ENCODE measurements around the gene CCDC50. TPM values are rescaled to one million over a fixed set of nuclear protein-coding genes. Genes with fewer than 3 reads are reported as not detected.

CCDC50 gene
- polyA plus RNA-seq, 1 donor (not counting 4 experiments of a cell fraction or from before 2014, with no cell fraction given): 54.8 TPM

- Histone ChIP-seq H2AFZ (ENCODE audit: control insufficient read depth, low read length) (no peak overlapping the region), H3K36me3 (ENCODE audit: control insufficient read depth in 2 of 2, extremely low read depth in 1 of 2, insufficient read depth in 2 of 2, low read length in 2 of 2) (no peaks in the 10 kb centered on the region), H3K9me3 (ENCODE audit: control insufficient read depth, low read depth, low read length) (no peaks in the 10 kb centered on the region), H3K27me3 (ENCODE audit: control insufficient read depth, extremely low read depth, insufficient read depth, low read length) (no peaks in the 10 kb centered on the region), H3K4me2 (ENCODE audit: control insufficient read depth, extremely low read depth, insufficient read depth, low read depth, low read length) (no peak overlapping the region), H3K4me3 (ENCODE audit: control insufficient read depth in 2 of 3, extremely low read depth in 1 of 3, insufficient read depth in 2 of 3, low read depth in 1 of 3, low read length in 3 of 3) (no peak overlapping the region), H3K9me1 (ENCODE audit: control insufficient read depth, extremely low read depth, insufficient read depth, low read length) (peaks cover 3% of the 10 kb centered on the region), H3K79me2 (ENCODE audit: control insufficient read depth, insufficient read depth, low read length) (peaks cover 94% of the 10 kb centered on the region), H3K27ac (ENCODE audit: control insufficient read depth, insufficient read depth, low read length) (no peak overlapping the region), H4K20me1 (ENCODE audit: control insufficient read depth, extremely low read depth, insufficient read depth, low read length) (no peaks in the 10 kb centered on the region), H3K4me1 (ENCODE audit: control insufficient read depth, extremely low read depth, insufficient read depth, low read length) (peaks cover 21% of the 10 kb centered on the region), H3K9ac (ENCODE audit: control insufficient read depth, extremely low read depth, insufficient read depth, low read length) (no peak overlapping the region)
- dilution Hi-C loops (cut with MboI; ENCODE audit: extremely low pct_ligation_motif_present, low sequenced_read_pairs): no loop called here
- no peak for FAIRE-seq
- DNase-seq (ENCODE audit: low read depth, low spot score): no peak
- TF ChIP-seq, protein P1, sequence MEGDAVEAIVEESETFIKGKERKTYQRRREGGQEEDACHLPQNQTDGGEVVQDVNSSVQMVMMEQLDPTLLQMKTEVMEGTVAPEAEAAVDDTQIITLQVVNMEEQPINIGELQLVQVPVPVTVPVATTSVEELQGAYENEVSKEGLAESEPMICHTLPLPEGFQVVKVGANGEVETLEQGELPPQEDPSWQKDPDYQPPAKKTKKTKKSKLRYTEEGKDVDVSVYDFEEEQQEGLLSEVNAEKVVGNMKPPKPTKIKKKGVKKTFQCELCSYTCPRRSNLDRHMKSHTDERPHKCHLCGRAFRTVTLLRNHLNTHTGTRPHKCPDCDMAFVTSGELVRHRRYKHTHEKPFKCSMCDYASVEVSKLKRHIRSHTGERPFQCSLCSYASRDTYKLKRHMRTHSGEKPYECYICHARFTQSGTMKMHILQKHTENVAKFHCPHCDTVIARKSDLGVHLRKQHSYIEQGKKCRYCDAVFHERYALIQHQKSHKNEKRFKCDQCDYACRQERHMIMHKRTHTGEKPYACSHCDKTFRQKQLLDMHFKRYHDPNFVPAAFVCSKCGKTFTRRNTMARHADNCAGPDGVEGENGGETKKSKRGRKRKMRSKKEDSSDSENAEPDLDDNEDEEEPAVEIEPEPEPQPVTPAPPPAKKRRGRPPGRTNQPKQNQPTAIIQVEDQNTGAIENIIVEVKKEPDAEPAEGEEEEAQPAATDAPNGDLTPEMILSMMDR (optimal IDR thresholded peaks at IDR 0.05 in 1 of 3, IDR thresholded peaks at IDR 0.05 in 1 of 3, conservative IDR thresholded peaks at IDR 0.05 in 1 of 3; ENCODE audit: extremely low read depth in 1 of 3, insufficient read depth in 2 of 3, low read length in 3 of 3): no peak
- TF ChIP-seq EZH2 (IDR thresholded peaks at IDR 0.05; ENCODE audit: low read length): no peak
Measured at GRCh38 chr3:191340966-191341365, 11.8 kb downstream of the CCDC50 start.

DNA sequence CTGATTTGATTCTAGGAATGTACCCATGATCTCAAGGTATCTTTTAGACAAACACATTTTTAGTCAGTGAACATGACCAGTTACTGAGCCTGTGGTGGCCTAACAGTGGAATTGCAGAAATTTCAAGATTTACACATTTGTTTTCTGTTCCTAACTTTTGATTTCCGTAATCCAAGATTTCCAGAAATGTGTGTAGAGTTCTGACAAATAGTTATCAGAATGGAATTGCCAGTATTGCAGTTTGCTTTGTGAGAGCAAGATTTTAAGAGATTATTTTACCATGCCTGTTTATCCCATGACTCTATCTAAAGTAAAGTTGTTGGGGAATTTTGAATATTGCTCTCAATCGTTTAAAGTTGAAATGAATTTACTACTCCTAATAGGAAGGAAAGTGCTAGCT, 12.8 kb downstream of the CCDC50 start:
- Histone ChIP-seq H2AFZ (ENCODE audit: control insufficient read depth, low read length) (no peak overlapping the region), H3K9me3 (ENCODE audit: control insufficient read depth, low read depth, low read length) (no peaks in the 10 kb centered on the region), H3K4me1 (ENCODE audit: control insufficient read depth, extremely low read depth, insufficient read depth, low read length) (peaks cover 21% of the 10 kb centered on the region), H3K27ac (ENCODE audit: control insufficient read depth, insufficient read depth, low read length) (no peak overlapping the region), H3K36me3 (ENCODE audit: control insufficient read depth in 2 of 2, extremely low read depth in 1 of 2, insufficient read depth in 2 of 2, low read length in 2 of 2) (no peaks in the 10 kb centered on the region), H3K27me3 (ENCODE audit: control insufficient read depth, extremely low read depth, insufficient read depth, low read length) (no peaks in the 10 kb centered on the region), H3K9ac (ENCODE audit: control insufficient read depth, extremely low read depth, insufficient read depth, low read length) (no peak overlapping the region), H3K9me1 (ENCODE audit: control insufficient read depth, extremely low read depth, insufficient read depth, low read length) (peaks cover 3% of the 10 kb centered on the region), H3K79me2 (ENCODE audit: control insufficient read depth, insufficient read depth, low read length) (peaks cover 94% of the 10 kb centered on the region), H4K20me1 (ENCODE audit: control insufficient read depth, extremely low read depth, insufficient read depth, low read length) (no peaks in the 10 kb centered on the region), H3K4me2 (ENCODE audit: control insufficient read depth, extremely low read depth, insufficient read depth, low read depth, low read length) (no peak overlapping the region), H3K4me3 (ENCODE audit: control insufficient read depth in 2 of 3, extremely low read depth in 1 of 3, insufficient read depth in 2 of 3, low read depth in 1 of 3, low read length in 3 of 3) (no peak overlapping the region)
- dilution Hi-C loops (cut with MboI; ENCODE audit: extremely low pct_ligation_motif_present, low sequenced_read_pairs): no loop called here
- DNase-seq (ENCODE audit: low read depth, low spot score) (no peak), FAIRE-seq (no peak)
- no peak for TF ChIP-seq EZH2 (IDR thresholded peaks at IDR 0.05; ENCODE audit: low read length)
- TF ChIP-seq, protein P1 (optimal IDR thresholded peaks at IDR 0.05 in 1 of 3, IDR thresholded peaks at IDR 0.05 in 1 of 3, conservative IDR thresholded peaks at IDR 0.05 in 1 of 3; ENCODE audit: extremely low read depth in 1 of 3, insufficient read depth in 2 of 3, low read length in 3 of 3): no peak
